ENCODE measurements around the gene USE1.
A peak's percentile ranks its signal among the peaks of the same experiment; 100 is the strongest.

USE1 gene

DNA sequence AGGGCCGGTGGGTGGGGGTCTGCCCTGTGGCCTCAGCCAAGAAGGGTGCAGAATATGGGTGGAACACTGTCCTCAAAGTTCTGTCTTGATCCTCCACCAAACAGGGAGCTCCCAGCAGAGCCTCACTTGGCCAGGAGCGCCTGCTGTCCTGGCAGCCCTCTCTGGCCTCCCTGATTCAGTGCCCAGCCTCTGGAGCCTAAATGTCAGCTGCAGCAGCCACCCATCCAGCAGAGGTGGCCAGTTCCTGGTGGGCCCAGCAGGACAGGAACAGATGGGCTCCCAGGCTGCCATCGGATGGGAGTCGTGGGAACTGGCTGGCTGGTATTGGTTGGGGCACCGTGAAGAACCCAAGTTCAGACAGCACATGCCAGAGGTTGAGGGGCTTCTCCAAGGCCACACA lies 1.8 kb upstream of the USE1 start:
- ATAC-seq (replicated peaks) (no peak), DNase-seq (no peak)
- Mint-ChIP-seq H3K27ac (peak overlapping the region; percentile 5), H3K9me3 (peaks cover 4 to 5% of the 10 kb centered on the region in 2 donors), H3K36me3 (peaks cover 43 to 64% of the 10 kb centered on the region in 2 donors), H3K4me1 (peaks cover 24 to 50% of the 10 kb centered on the region in 2 donors), H3K27me3 (no peaks in the 10 kb centered on the region), H3K4me3 (peak overlapping the region in 1 of 2 donors; percentile 6)

GRCh38 chr19:17214508-17215126 lies 540 bp upstream of the USE1 start:
- no peak for ATAC-seq (replicated peaks)
- H3K36me3 Mint-ChIP-seq, result peaks cover 39 to 60% of the 10 kb centered on the region in 2 donors
- no peak for DNase-seq
- H3K4me3 Mint-ChIP-seq, result peak overlapping the region; percentile 86 to 90
- H3K27ac Mint-ChIP-seq, result peak overlapping the region; percentile 94
- peaks cover 0 to 4% of the 10 kb centered on the region in 2 donors for H3K9me3 Mint-ChIP-seq
- peaks cover 17 to 40% of the 10 kb centered on the region in 2 donors for H3K4me1 Mint-ChIP-seq
- no peaks in the 10 kb centered on the region for H3K27me3 Mint-ChIP-seq

DNA sequence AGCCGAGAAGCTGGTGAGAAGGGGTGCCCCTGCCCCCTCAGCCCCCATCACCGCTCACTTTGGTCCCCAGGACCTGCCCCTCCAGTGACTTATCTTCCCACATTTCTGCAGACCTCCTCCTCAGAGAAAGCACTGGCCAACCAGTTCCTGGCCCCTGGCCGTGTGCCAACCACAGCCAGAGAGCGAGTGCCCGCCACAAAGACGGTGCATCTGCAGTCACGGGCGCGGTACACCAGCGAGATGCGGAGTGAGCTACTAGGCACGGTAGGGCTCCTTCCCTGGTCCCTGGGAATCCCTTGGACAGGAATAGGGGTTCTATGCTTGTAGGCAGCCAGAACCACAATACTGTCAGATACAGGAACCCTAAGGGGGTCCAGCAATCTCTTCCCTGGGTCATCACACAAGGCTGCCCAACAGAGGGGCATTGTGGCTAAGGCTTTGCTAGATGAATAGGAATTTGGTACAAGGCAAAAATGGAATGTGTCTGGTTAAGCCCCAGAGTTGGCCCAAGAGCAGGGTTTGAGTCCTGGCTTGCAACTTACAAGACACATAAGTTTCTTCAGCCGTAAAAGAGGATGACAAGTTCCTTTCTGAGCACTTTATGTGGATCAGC lies 1.0 kb downstream of the USE1 start:
- Mint-ChIP-seq H3K4me1 (peaks cover 9 to 29% of the 10 kb centered on the region in 2 donors), H3K4me3 (peak overlapping the region; percentile 86 to 90), H3K27me3 (no peaks in the 10 kb centered on the region), H3K36me3 (peaks cover 31 to 56% of the 10 kb centered on the region in 2 donors), H3K27ac (peak overlapping the region; percentile 94), H3K9me3 (peaks cover 0 to 2% of the 10 kb centered on the region in 2 donors)
- no peak for ATAC-seq (replicated peaks)
- no peak for DNase-seq

DNA sequence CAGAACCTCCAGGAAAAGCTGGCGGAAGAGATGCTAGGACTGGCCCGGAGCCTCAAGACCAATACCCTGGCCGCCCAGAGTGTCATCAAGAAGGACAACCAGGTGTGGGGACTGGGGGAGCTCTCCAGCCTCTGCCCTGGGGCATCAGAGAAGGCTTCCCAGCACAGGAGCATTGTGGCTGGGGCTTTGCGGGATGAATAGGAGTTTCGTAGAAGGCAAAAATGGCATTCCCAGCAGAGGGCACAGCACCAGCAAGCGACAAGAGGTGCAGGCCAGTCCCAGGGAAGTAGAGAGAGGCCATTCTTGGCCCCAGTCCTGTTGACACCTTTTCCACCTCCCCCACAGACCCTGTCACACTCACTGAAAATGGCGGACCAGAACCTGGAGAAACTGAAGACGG lies 4.1 kb downstream of the USE1 start:
- no peak for DNase-seq
- Mint-ChIP-seq H3K4me1 (peaks cover 6 to 28% of the 10 kb centered on the region in 2 donors), H3K36me3 (peaks cover 24 to 38% of the 10 kb centered on the region in 2 donors), H3K9me3 (peaks cover 0 to 2% of the 10 kb centered on the region in 2 donors), H3K4me3 (no peak overlapping the region), H3K27me3 (no peaks in the 10 kb centered on the region), H3K27ac (peak overlapping the region; percentile 15)
- ATAC-seq (replicated peaks), result no peak

- Mint-ChIP-seq H3K4me1 (peaks cover 2 to 21% of the 10 kb centered on the region in 2 donors), H3K27ac (no peak overlapping the region), H3K36me3 (peaks cover 24 to 38% of the 10 kb centered on the region in 2 donors)
Measured at GRCh38 chr19:17220207-17220758, 5.1 kb downstream of the USE1 start.

GRCh38 chr19:17225053-17225452 lies 9.9 kb downstream of the USE1 start:
- H3K27ac Mint-ChIP-seq, result peak overlapping the region; percentile 77

More at GRCh38 chr19:17220207-17220758, 5.1 kb downstream of the USE1 start:
- ATAC-seq (replicated peaks), result no peak
- H3K4me3 Mint-ChIP-seq, result no peak overlapping the region
- DNase-seq, result no peak
- peaks cover 0 to 2% of the 10 kb centered on the region in 2 donors for H3K9me3 Mint-ChIP-seq
- no peaks in the 10 kb centered on the region for H3K27me3 Mint-ChIP-seq

GRCh38 chr19:17226002-17226933 lies 11.1 kb downstream of the USE1 start, which contains the start of gene OCEL1:
OCEL1 (plus strand) TSS chr19:17226226; CDS start chr19:17226248, 22 bp downstream.
- H3K36me3 Mint-ChIP-seq, result peaks cover 16 to 22% of the 10 kb centered on the region in 2 donors
- H3K27me3 Mint-ChIP-seq, result no peaks in the 10 kb centered on the region
- peak within 1 kb of the TSS; percentile 92 for H3K27ac Mint-ChIP-seq
- H3K4me1 Mint-ChIP-seq, result peaks cover 4 to 12% of the 10 kb centered on the region in 2 donors
- DNase-seq, result peak; percentile 94
- peak within 1 kb of the TSS; percentile 89 for H3K4me3 Mint-ChIP-seq
- no peaks in the 10 kb centered on the region for H3K9me3 Mint-ChIP-seq
- ATAC-seq (replicated peaks), result peak; percentile 91 to 93

More at GRCh38 chr19:17225053-17225452, 9.9 kb downstream of the USE1 start:
- Mint-ChIP-seq H3K9me3 (no peaks in the 10 kb centered on the region), H3K4me3 (peak overlapping the region; percentile 36 to 89), H3K4me1 (peaks cover 4 to 12% of the 10 kb centered on the region in 2 donors), H3K27me3 (no peaks in the 10 kb centered on the region), H3K36me3 (peaks cover 13 to 18% of the 10 kb centered on the region in 2 donors)
- DNase-seq (no peak), ATAC-seq (replicated peaks) (no peak)

DNA sequence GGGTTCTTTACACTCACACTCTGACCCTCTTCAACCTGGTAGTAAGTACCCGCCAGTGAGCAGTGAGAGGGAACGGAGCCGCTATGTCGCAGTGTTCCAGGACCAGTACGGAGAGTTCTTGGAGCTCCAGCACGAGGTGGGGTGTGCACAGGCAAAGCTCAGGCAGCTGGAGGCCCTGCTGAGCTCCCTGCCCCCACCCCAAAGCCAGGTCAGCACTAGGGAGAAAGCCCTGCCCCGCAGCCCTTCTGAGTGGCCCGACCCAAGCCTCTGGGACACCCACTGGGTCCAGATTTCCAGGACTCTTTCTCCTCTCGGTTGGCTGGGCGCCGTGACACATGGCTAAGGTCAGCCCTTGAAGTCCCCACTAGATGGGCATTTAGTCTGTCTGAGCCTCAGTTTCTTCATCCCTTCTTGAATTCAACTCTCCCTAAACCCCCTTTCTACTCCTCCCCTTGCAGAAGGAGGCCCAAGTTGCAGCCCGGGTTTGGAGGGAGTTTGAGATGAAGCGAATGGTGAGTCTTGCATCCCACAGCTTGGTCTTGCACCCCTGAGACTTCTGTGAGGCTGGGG lies 12.7 kb downstream of the USE1 start:
- H3K4me3 Mint-ChIP-seq, result no peak overlapping the region
- peaks cover 22 to 34% of the 10 kb centered on the region in 2 donors for H3K36me3 Mint-ChIP-seq
- H3K4me1 Mint-ChIP-seq, result peaks cover 4 to 12% of the 10 kb centered on the region in 2 donors
- no peak overlapping the region for H3K27ac Mint-ChIP-seq
- DNase-seq (no peak), ATAC-seq (replicated peaks) (no peak)
- H3K9me3 Mint-ChIP-seq, result no peaks in the 10 kb centered on the region
- no peaks in the 10 kb centered on the region for H3K27me3 Mint-ChIP-seq

DNA sequence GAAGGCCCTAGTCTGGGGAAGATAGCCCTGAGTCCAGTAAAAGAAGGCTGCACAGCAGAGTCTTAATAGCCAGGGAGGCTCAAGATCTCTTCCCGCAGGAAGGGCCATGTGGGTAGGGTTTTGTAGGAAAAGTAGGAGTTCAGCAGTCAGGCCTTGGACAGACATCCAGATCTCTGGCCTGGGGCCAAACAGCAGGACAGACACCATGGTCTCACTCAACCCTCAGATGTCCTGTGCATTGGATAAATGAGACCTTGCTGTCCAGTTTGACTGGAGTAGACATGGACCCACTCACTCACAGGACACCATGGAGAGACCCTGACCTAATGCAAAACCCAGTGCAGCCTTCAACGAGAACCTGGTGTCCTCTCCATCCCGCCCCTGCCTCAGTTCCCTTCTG lies 14.7 kb downstream of the USE1 start:
- no peaks in the 10 kb centered on the region for H3K27me3 Mint-ChIP-seq
- no peak for ATAC-seq (replicated peaks)
- no peak for DNase-seq
- H3K4me3 Mint-ChIP-seq, result no peak overlapping the region
- H3K27ac Mint-ChIP-seq, result no peak overlapping the region
- peaks cover 22 to 38% of the 10 kb centered on the region in 2 donors for H3K36me3 Mint-ChIP-seq
- H3K9me3 Mint-ChIP-seq, result no peaks in the 10 kb centered on the region
- H3K4me1 Mint-ChIP-seq, result peaks cover 10 to 19% of the 10 kb centered on the region in 2 donors

- no peaks in the 10 kb centered on the region for H3K9me3 Mint-ChIP-seq
- no peaks in the 10 kb centered on the region for H3K27me3 Mint-ChIP-seq
- H3K27ac Mint-ChIP-seq, result peak overlapping the region; percentile 71
- ATAC-seq (replicated peaks) (no peak), DNase-seq (no peak)
- H3K4me3 Mint-ChIP-seq, result no peak overlapping the region
- H3K4me1 Mint-ChIP-seq, result peaks cover 9 to 26% of the 10 kb centered on the region in 2 donors
- H3K36me3 Mint-ChIP-seq, result peaks cover 18 to 33% of the 10 kb centered on the region in 2 donors
Measured at GRCh38 chr19:17232258-17232657, 17.1 kb downstream of the USE1 start.

DNA sequence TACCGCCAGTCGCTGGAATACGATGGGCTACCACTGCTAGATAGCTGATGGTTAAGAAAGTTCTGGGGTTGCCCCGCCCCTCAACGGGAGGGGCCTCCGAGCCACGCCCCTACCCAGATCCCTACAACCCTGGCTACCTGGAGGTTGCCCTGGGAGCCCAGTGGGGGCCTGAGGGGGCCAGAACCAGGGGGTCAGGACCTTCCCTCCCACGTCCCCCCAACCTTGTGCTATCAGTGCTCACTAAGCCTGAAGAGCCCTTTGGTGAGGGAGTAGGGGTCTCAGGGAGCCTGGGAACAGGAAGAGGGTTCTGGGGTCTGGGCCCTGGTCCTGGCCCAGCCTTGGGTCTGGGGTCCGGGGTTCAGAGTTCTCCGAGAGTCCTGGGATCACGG lies 19.7 kb downstream of the USE1 start:
- H3K4me3 Mint-ChIP-seq, result peak overlapping the region; percentile 84 to 88
- no peaks in the 10 kb centered on the region for H3K9me3 Mint-ChIP-seq
- ATAC-seq (replicated peaks) (peak; percentile 76 to 80), DNase-seq (no peak)
- no peaks in the 10 kb centered on the region for H3K27me3 Mint-ChIP-seq
- H3K36me3 Mint-ChIP-seq, result peaks cover 13 to 27% of the 10 kb centered on the region in 2 donors
- H3K27ac Mint-ChIP-seq, result peak overlapping the region; percentile 80
- peaks cover 9 to 20% of the 10 kb centered on the region in 2 donors for H3K4me1 Mint-ChIP-seq

DNA sequence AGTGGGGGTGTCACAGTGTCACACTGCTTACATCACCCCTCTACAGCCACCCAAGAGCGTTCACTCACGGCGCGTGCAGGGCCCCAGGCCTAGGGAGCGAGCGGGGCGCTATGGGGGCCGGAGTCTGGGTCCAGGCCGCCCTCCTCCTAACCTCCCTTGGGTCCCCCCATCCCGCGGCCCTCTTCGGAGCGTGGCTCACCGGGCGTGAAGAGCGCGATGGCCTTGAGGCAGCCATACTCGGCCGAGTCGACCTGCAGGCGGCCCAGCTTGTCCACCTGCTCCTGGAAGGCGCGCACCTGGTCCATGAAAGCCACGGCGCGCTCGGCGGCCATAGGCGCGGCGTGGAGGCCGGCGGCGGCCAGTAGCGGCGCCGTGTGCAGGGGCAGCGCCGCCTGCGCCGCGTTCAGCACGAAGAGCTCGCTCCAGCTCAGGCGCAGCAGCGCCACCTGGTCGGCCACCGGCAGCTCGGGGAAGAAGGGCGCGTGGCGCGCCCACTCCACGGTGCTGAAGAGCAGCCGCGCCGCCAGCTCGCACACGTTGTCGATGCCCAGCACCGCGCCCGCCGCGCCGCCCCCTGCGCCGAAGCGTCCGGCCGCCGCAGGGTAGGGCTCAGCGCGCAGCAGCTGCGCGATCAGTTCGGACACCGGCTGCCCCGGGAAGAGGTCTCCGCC lies 20.3 kb downstream of the USE1 start:
- ATAC-seq (replicated peaks) (peak; percentile 87 to 90), DNase-seq (peak; percentile 66)
- Mint-ChIP-seq H3K9me3 (no peaks in the 10 kb centered on the region), H3K27me3 (no peaks in the 10 kb centered on the region), H3K36me3 (peaks cover 13 to 25% of the 10 kb centered on the region in 2 donors), H3K4me1 (peaks cover 9 to 20% of the 10 kb centered on the region in 2 donors), H3K27ac (peak overlapping the region; percentile 80), H3K4me3 (peak overlapping the region; percentile 84 to 88)
